Endothelial cell of umbilical vein (primary cell): Measurements from ENCODE around the gene FGF19. TPM values are rescaled to one million over a fixed set of nuclear protein-coding genes. Genes with fewer than 3 reads are reported as not detected.

Source experiments
- BruUV-seq: library from RNA; stranded (reverse); fragments of 400-500 nt; replicated peaks from 2 replicates; lab custom pipeline; 2021; lab: Mats Ljungman, UMichigan
- CTCF ChIA-PET: fragments of 300-600, 350-600 bp; sonication (Branson Sonifier 250); formaldehyde crosslinking; loops from one replicate; lab custom pipeline; 2021; ENCODE audit warnings: antibody characterized with exemption, inconsistent platforms; lab: Charles Lee
- POLR2A ChIA-PET: fragments of 300-600, 350-600 bp; sonication (Branson Sonifier 250); formaldehyde crosslinking; loops from one replicate; lab custom pipeline; 2021; ENCODE audit warnings: antibody characterized with exemption, inconsistent platforms; lab: Charles Lee
- DNase-seq: peaks from one replicate; pipeline ENCODE4 v3.0.0-alpha.2; 2011; ENCODE audit warnings: low read depth, low spot score
- FAIRE-seq: peaks from 2 replicates; lab custom pipeline; 2011; peaks lifted over from hg19 to GRCh38; lab: Jason Lieb, UNC
- H2AFZ ChIP-seq: 2 replicates; pipeline ENCODE4 v1.6.0; 2012; ENCODE audit warnings: low read depth, low read length, control low read depth, inconsistent platforms
- H3K27ac ChIP-seq: 2 replicates; pipeline ENCODE4 v1.5.1; 2011; ENCODE audit warnings: low read depth, mild to moderate bottlenecking, control low read depth, low read length, moderate library complexity; ENCODE audit not compliant: insufficient read depth
- H3K27me3 ChIP-seq, 2 experiments: 2 replicates each; pipeline versions ENCODE4 v1.6.0 to v1.6.1; 2011; ENCODE audit warnings: low read length in 2 of 2, mixed read lengths in 1 of 2; ENCODE audit not compliant: control insufficient read depth in 2 of 2, insufficient read depth in 2 of 2
- H3K36me3 ChIP-seq, 2 experiments: 2 replicates in 1 of 2; 3 replicates in 1 of 2; pipeline ENCODE4 v1.5.1; 2011; ENCODE audit warnings: low read length in 2 of 2, mild to moderate bottlenecking in 1 of 2, moderate library complexity in 1 of 2; ENCODE audit not compliant: control insufficient read depth in 2 of 2, insufficient read depth in 2 of 2; ENCODE audit errors: extremely low read depth in 1 of 2
- H3K4me1 ChIP-seq: 3 replicates; pipeline ENCODE4 v1.5.1; 2011; ENCODE audit warnings: mild to moderate bottlenecking, low read length; ENCODE audit not compliant: control insufficient read depth, insufficient read depth; ENCODE audit errors: extremely low read depth
- H3K4me2 ChIP-seq: 2 replicates; pipeline ENCODE4 v1.6.1; 2011; ENCODE audit warnings: low read length, control low read depth, mixed read lengths; ENCODE audit not compliant: insufficient read depth
- H3K4me3 ChIP-seq, 3 experiments: fragments of 200-600 bp in 1 of 3; sonication (generic), shearing (Covaris generic) in 1 of 3; replicated peaks in 1 of 3; 2 replicates each; pipeline ENCODE4 v1.5.1; 2011 to 2016; ENCODE audit warnings: control low read depth in 3 of 3, low read length in 3 of 3, mild to moderate bottlenecking in 2 of 3, inconsistent platforms in 1 of 3, low read depth in 1 of 3, moderate library complexity in 1 of 3; ENCODE audit not compliant: insufficient read depth in 1 of 3
- H3K79me2 ChIP-seq: 2 replicates; pipeline ENCODE4 v1.6.0; 2012; ENCODE audit warnings: low read length, inconsistent platforms; ENCODE audit not compliant: control insufficient read depth, insufficient read depth
- H3K9ac ChIP-seq: replicated peaks from 2 replicates; pipeline ENCODE3; 2011; ENCODE audit warnings: low read length, control low read depth; ENCODE audit not compliant: insufficient read depth; ENCODE audit errors: extremely low read depth
- H3K9me1 ChIP-seq: replicated peaks from 3 replicates; pipeline ENCODE4 v1.6.0; 2011; ENCODE audit warnings: mild to moderate bottlenecking, low read length; ENCODE audit not compliant: control insufficient read depth, insufficient read depth; ENCODE audit errors: extremely low read depth
- H3K9me3 ChIP-seq: replicated peaks from 2 replicates; pipeline ENCODE4 v1.5.1; 2012; ENCODE audit warnings: low read length, inconsistent platforms; ENCODE audit not compliant: control insufficient read depth, insufficient read depth
- H4K20me1 ChIP-seq: replicated peaks from 2 replicates; pipeline ENCODE3; 2011; ENCODE audit warnings: mild to moderate bottlenecking, low read length; ENCODE audit not compliant: control insufficient read depth, insufficient read depth; ENCODE audit errors: extremely low read depth
- CTCF ChIP-seq, 2 donors: IDR thresholded peaks; 1 replicate in 1 of 2; 2 replicates in 1 of 2; pipeline ENCODE4 v1.5.1; 2011; ENCODE audit warnings: low read length in 2 of 2, mild to moderate bottlenecking in 2 of 2, moderate library complexity in 2 of 2, control low read depth in 1 of 2, inconsistent platforms in 1 of 2, low read depth in 1 of 2; ENCODE audit not compliant: insufficient read depth in 1 of 2; ENCODE audit errors: extremely low read depth in 1 of 2
- EZH2 ChIP-seq: IDR thresholded peaks from 2 replicates; pipeline ENCODE4 v1.6.1; 2012; ENCODE audit warnings: borderline replicate concordance, low read depth, mild to moderate bottlenecking, moderate library complexity, low read length, inconsistent platforms; ENCODE audit not compliant: severe bottlenecking
- FOS ChIP-seq: IDR thresholded peaks from 2 replicates; pipeline ENCODE4 v1.6.1; 2011; ENCODE audit warnings: mild to moderate bottlenecking, low read length, moderate library complexity, borderline replicate concordance; ENCODE audit not compliant: insufficient read depth
- GATA2 ChIP-seq: IDR thresholded peaks from 2 replicates; pipeline ENCODE4 v1.7.0; 2011; ENCODE audit warnings: low read depth, mild to moderate bottlenecking, moderate library complexity, mixed read lengths, low read length; ENCODE audit not compliant: insufficient read length, insufficient read depth
- JUN ChIP-seq: IDR thresholded peaks from 2 replicates; pipeline ENCODE4 v1.6.1; 2011; ENCODE audit warnings: borderline replicate concordance, low read depth; ENCODE audit not compliant: insufficient read length, insufficient read depth
- MAX ChIP-seq: IDR thresholded peaks from 2 replicates; pipeline ENCODE4 v1.6.1; 2011; ENCODE audit not compliant: insufficient read depth, insufficient read length
- MYC ChIP-seq: IDR thresholded peaks from one replicate; pipeline ENCODE4 v1.6.1; 2011; ENCODE audit warnings: mild to moderate bottlenecking, low read depth, low read length
- POLR2A ChIP-seq: IDR thresholded peaks from 2 replicates; pipeline ENCODE4 v1.6.1; 2012; ENCODE audit warnings: low read depth, mild to moderate bottlenecking, control low read depth, low read length
- POLR2AphosphoS5 ChIP-seq: IDR thresholded peaks from 2 replicates; pipeline ENCODE4 v1.6.1; 2012; ENCODE audit warnings: low read depth, mild to moderate bottlenecking, control low read depth, low read length, moderate library complexity; ENCODE audit not compliant: insufficient read depth
- dilution Hi-C: fragments of 300-500 bp; cut with MboI; formaldehyde crosslinking; loops from one replicate; pipeline ENCODE4 v1.15.0; 2019; ENCODE audit warnings: low sequenced_read_pairs; ENCODE audit not compliant: extremely low pct_ligation_motif_present
- intact Hi-C: fragments of 100-400 bp; cut with micrococcal nuclease; formaldehyde crosslinking; loops from one replicate; pipeline ENCODE4 v1.10.0; 2022
- polyA plus RNA-seq, 4 experiments: library from polyadenylated mRNA; depleted of rRNA in 3 of 4; stranded (reverse) in 3 of 4; unstranded in 1 of 4; fragments of >200 nt; gene quantifications; 2 replicates each; pipeline versions ENCODE4 v1.2.1 to v1.2.3, GENCODE V29; 2011 to 2012; ENCODE audit warnings: missing spikeins in 1 of 4
- total RNA-seq: library from RNA; stranded (reverse); gene quantifications from 2 replicates; pipeline ENCODE4 v1.2.3, GENCODE V29; 2021

Gene FGF19
- total and polyA plus RNA-seq, 2 donors (not counting 3 experiments of a cell fraction or from before 2014, with no cell fraction given) = 0.03 TPM; not detected in 1

- Histone ChIP-seq H3K4me3 (no peak overlapping the region), H3K9ac (no peak overlapping the region), H2AFZ (no peak overlapping the region), H3K4me1 (no peaks in the 10 kb centered on the region), H3K79me2 (no peaks in the 10 kb centered on the region), H3K27me3 (peaks cover 12 to 19% of the 10 kb centered on the region in 2 experiments), H3K9me1 (no peaks in the 10 kb centered on the region), H3K4me2 (no peak overlapping the region), H4K20me1 (no peaks in the 10 kb centered on the region), H3K27ac (no peak overlapping the region), H3K36me3 (no peaks in the 10 kb centered on the region), H3K9me3 (no peaks in the 10 kb centered on the region)
- ChIA-PET POLR2A (no interaction called here), CTCF (no interaction called here)
- BruUV-seq = no TSS peak
- DNase-seq (no peak), FAIRE-seq (no peak)
- intact Hi-C loops (no loop called here), dilution Hi-C loops (no loop called here)
- no peak for TF ChIP-seq GATA2
- no peak for TF ChIP-seq MAX
- TF ChIP-seq POLR2AphosphoS5 = no peak
- no peak for TF ChIP-seq JUN
- TF ChIP-seq FOS = no peak
- no peak for TF ChIP-seq CTCF (IDR thresholded peaks at IDR 0.05; ENCODE audit: extremely low read depth in 1 of 2, insufficient read depth in 1 of 2, low read depth in 1 of 2, low read length in 2 of 2)
- TF ChIP-seq POLR2A = no peak
- TF ChIP-seq EZH2 = no peak
- no peak for TF ChIP-seq MYC
These were observed 25.4 kb upstream of the FGF19 start for GRCh38 chr11:69729252-69729651.
